ENCODE results near the gene RPL10.
A peak's percentile ranks its signal among the peaks of the same experiment; 100 is the strongest.

Gene RPL10

DNA sequence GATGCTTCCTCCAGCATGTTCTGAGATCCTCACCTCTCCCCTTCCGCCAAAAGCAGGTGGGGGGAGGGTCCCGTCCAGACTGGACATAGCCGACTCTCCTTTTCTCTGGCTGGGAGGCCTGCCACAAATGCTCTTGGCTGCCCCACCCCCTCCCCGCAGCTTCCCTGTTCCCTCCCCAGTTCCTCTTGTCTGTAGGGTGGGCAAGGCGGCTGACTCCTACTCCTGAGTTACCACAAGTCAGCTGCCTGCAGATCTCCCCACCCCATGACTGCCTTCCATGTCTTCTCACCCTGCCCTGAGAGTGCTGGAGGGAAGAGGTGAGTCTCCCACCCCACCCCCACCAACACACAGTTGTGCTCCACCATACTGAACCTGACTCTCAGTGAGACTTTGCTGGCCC is 33.2 kb downstream of the RPL10 start:
- no peak overlapping the region for H3K4me3 ChIP-seq (ENCODE audit: low read length)
- TF ChIP-seq ZNF274 (IDR thresholded peaks at IDR 0.05; ENCODE audit: low read depth, low read length): no peak

DNA sequence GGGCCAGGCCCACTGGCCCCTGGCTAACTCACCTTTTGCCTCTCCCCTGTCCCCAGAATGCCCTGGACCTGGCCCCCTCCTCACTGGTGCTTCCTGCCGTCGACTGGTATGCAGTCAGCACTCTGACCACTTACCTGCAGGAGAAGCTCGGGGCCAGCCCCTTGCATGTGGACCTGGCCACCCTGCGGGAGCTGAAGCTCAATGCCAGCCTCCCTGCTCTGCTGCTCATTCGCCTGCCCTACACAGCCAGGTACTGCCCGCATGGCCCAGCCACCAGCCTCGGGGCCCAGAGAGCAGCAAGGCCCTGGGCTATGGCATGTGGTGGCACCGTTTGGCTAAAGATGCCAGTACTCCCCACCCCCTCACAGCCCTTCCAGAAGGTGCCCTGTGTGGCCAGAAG is 34.0 kb downstream of the RPL10 start:
- no peak for TF ChIP-seq ZNF274 (IDR thresholded peaks at IDR 0.05; ENCODE audit: low read depth, low read length)

DNA sequence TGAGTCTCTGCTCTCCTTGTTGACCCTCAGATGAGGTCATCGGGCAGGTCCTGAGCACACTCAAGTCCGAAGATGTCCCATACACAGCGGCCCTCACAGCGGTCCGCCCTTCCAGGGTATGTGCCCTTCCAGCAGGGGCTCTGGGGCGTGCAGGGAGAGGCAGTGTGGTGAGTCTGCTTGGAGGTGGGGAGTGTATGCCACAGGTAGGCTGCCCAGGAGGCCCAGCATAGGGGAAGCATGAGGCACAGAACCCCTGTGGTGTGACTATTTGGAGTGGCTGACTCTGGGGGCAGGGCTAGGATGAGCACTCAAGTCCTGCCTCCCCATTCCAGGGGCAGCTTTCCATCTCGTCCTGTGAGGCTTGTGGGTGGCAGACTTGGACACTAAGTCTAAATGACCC is 35.4 kb downstream of the RPL10 start:
- no peak for TF ChIP-seq ZNF274 (IDR thresholded peaks at IDR 0.05; ENCODE audit: low read depth, low read length)
- H3K4me3 ChIP-seq (ENCODE audit: low read length): no peak overlapping the region

More for the DNA sequence above, 34.0 kb downstream of the RPL10 start:
- H3K4me3 ChIP-seq (ENCODE audit: low read length): no peak overlapping the region

DNA sequence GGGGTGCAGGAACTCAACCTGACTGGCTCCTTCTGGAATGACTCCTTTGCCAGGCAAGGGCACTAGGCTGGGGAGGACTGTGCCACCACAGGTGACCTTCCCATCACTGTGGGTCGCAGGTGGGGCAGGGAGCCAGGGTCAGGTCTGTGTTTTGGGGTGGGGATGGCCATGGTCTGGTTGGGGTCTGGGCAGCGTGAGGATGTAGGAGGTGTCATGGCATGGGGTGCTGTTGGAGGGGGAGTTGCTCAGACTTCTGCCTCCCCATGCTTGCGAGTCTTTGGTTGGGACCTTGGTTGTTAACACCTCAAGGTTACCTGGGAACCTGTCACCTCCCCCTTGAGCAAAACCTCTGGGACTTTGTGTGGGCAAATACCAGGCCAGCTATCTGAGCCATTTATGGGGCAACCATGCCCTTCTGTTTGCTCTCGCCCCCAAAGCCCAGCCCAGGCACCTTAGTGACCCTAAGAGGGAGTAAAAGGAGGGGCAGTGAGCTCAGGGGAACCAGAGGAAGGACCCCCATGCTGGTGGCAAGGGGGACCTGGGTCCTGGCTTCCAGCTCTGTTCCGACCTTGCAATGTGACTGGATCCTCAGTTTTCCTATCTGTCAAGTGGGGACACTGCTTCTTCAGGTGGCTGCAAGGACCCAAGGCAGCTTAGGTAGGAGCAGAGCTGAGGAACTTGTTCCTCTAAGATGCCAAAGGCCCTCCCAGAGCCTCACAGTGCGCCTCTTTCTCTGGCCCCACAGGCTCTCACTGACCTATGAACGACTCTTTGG is 36.4 kb downstream of the RPL10 start:
- TF ChIP-seq ZNF274 (IDR thresholded peaks at IDR 0.05; ENCODE audit: low read depth, low read length): no peak
- no peak overlapping the region for H3K4me3 ChIP-seq (ENCODE audit: low read length)

DNA sequence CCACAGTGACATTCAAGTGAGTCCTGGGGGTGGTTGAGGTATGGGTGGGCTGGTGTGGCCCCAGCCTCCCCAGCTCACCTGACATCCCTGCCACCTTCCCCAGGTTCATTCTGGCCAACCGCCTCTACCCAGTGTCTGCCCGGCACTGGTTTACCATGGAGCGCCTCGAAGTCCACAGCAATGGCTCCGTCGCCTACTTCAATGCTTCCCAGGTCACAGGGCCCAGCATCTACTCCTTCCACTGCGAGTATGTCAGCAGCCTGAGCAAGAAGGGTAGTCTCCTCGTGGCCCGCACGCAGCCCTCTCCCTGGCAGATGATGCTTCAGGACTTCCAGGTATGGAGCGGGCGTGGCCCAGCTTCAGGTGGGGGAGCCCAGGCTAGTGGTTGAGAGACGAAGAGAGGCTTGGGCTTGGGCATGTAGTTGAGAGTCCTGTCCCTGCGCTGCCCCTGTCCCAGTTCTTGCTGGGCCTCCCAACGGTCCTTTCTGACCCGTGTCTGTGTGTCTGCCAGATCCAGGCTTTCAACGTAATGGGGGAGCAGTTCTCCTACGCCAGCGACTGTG is 37.1 kb downstream of the RPL10 start:
- TF ChIP-seq ZNF274 (IDR thresholded peaks at IDR 0.05; ENCODE audit: low read depth, low read length): no peak
- H3K4me3 ChIP-seq (ENCODE audit: low read length): no peak overlapping the region

DNA sequence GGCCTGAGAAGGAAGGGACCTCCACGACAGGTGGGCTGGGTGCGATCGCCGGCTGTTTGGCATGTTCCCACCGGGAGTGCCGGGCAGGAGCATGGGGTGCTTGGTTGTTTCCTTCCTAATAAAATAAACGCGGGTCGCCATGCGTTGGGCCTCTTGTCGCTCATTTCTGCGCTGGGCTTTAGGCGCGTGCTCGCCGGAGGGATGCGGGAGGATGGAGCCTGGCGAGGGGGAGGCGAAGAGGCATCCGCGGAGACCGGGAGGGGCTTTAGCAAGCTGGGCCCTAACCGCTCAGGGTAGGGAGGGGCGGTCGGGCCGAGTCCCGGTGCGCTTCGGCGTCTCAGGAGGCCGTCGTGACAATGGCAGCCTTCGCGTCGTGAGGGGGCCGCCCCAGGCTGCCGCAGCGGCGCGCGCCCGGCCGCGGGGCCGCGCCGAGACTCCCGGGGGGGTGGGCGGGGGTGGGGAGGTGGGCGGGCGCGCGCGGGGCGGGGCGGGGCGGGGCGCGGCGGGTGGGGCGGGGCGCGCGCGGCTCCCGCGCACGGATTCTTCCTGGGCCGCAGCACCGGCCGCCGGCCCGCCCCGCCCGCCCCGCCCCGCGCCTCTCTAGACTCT is 38.3 kb downstream of the RPL10 start:
- TF ChIP-seq ZNF274 (IDR thresholded peaks at IDR 0.05; ENCODE audit: low read depth, low read length): no peak
- peak overlapping the region; percentile 79; the same call in 1 of the 2 replicates for H3K4me3 ChIP-seq (ENCODE audit: low read length)

DNA sequence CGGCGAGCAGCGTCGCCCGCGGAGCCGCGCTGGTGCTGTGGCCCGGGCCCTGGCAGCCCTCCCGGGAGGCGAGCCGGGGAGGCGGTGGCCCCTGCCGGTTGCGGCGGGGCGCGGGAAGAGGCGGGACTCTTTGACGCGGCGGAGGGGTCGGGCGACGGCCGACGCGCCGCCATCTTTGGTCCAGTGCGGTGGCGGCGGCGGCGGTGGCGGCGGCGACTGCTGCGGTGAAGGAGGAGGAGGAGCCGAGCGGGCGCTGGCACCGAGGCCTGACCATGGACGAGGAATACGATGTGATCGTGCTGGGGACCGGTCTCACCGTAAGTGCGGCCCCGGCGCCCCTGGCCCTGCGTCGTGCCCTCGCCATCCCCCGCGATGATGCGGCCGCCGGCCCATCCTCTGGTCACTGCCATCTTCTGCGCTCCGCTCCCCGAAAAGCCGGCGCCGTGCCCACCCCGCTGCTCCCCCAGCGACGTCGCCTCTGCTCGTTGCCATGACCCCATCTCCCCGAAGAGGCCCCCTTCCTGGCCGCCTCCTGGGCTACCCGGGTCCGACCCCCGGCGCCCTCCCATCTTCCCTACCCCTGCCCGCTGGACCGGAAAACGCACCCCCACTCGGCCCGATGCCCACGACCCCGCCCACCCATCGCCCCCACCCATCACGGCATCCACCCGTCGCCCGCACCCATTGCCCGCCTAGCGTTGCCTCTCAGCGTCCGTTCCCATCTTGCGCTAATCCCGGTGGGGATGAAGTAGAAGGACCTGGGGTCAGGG is 39.0 kb downstream of the RPL10 start, which contains the start of gene GDI1:
TSS of gene GDI1 (plus strand) at position 172 of the 770 bp plus-strand sequence. CDS start at position 273, 101 bp downstream.
- no peak for TF ChIP-seq ZNF274 (IDR thresholded peaks at IDR 0.05; ENCODE audit: low read depth, low read length)
- peak within 1 kb of the TSS; percentile 79 for H3K4me3 ChIP-seq (ENCODE audit: low read length)

DNA sequence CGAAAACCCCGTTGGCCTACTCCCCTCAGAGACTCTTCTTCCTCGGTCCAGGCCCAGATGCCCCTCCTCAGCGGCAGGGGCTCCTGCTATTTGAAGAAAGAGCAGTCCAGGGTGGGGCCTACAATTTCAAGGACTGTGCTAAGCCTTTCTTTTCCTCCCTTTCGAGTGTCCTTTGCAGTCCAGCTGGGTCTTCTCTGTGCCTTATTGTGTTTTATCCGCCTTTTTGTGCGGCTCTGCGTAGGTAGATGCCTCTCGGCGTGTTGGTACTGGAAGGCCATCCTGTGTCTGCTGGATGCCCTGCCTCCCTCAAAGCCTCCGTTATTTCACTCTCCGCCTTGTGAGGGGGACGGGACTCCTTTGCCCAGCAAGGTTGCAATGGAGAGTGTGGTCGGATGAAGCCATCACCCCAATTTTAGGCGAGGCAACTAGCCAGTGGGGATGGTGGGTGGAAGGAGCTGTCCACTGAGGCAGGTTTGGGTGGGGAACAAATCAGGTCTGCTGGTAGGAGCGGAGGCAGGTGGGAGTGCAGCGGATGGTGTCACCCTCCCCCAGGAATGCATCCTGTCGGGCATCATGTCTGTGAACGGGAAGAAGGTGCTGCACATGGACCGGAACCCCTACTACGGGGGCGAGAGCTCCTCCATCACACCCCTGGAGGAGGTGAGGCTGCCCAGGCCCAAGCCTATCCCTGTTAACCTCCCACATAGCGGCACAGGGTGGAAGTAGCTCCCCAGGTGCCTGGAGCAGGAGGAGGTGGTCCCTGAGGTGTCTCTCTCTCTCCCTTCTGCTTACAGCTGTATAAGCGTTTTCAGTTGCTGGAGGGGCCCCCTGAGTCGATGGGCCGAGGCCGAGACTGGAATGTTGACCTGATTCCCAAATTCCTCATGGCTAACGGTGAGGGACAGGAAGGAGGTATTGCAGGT is 40.1 kb downstream of the RPL10 start:
- peak overlapping the region; percentile 79 for H3K4me3 ChIP-seq (ENCODE audit: low read length)
- no peak for TF ChIP-seq ZNF274 (IDR thresholded peaks at IDR 0.05; ENCODE audit: low read depth, low read length)

DNA sequence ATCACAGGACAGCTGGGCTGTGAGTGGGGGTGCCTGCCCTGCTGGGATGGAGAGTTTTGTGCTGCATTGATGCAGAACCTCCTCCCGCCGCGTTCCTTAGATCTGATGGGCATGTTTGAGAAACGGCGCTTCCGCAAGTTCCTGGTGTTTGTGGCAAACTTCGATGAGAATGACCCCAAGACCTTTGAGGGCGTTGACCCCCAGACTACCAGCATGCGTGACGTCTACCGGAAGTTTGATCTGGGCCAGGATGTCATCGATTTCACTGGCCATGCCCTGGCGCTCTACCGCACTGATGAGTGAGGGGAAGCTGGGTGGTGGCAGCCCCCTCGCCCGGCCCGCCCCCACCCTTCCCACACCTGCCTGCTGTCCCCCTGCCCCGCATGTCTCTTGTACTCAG is 41.7 kb downstream of the RPL10 start:
- no peak overlapping the region for H3K4me3 ChIP-seq (ENCODE audit: low read length)
- no peak for TF ChIP-seq ZNF274 (IDR thresholded peaks at IDR 0.05; ENCODE audit: low read depth, low read length)

DNA sequence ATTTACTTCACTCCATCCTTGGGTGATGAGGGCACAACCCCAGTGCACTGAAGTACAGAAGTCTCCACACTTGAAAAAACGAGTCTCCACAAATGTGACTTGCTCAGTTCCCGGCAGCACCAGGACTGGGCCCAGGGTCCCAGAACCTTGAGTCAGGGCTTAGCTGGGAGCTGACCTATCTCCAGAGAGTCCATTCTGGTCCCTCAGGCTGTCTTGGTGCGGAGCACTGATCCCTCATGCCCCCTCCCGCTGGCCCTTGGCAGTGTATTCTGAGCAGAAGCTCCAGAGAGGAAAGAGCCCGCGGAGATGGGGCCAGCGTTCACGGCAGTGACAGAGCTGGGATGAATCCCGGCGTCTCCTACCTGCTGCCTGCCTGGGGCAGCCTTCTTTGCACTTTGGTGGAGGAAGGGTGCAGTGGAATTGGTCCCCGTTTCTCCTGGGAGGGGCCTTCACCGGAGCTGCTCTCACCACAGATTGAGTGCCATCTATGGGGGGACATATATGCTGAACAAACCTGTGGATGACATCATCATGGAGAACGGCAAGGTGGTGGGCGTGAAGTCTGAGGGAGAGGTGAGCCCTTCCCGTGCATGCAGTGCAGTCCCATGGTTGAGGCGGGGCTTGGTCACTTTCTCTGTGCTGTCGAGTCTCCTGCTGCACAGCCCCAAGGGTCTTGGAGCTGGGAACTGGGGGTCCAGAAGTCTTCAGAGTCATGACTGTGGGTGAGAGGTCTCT is 42.6 kb downstream of the RPL10 start:
- TF ChIP-seq ZNF274 (IDR thresholded peaks at IDR 0.05; ENCODE audit: low read depth, low read length): no peak
- no peak overlapping the region for H3K4me3 ChIP-seq (ENCODE audit: low read length)

DNA sequence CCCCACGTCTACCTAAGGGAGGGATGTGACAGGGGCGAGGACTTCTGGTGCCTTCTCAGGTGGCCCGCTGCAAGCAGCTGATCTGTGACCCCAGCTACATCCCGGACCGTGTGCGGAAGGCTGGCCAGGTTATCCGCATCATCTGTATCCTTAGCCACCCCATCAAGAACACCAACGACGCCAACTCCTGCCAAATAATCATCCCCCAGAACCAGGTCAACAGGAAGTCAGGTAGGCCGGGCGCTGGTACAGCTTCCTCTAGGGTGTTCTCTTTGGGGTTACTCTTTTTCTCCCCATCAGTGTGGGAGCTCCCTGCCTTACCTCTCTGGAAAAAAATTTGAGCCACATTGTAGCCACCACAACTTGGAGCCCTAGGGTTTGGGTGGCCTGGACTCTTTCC is 43.4 kb downstream of the RPL10 start:
- H3K4me3 ChIP-seq (ENCODE audit: low read length): no peak overlapping the region
- TF ChIP-seq ZNF274 (IDR thresholded peaks at IDR 0.05; ENCODE audit: low read depth, low read length): no peak

DNA sequence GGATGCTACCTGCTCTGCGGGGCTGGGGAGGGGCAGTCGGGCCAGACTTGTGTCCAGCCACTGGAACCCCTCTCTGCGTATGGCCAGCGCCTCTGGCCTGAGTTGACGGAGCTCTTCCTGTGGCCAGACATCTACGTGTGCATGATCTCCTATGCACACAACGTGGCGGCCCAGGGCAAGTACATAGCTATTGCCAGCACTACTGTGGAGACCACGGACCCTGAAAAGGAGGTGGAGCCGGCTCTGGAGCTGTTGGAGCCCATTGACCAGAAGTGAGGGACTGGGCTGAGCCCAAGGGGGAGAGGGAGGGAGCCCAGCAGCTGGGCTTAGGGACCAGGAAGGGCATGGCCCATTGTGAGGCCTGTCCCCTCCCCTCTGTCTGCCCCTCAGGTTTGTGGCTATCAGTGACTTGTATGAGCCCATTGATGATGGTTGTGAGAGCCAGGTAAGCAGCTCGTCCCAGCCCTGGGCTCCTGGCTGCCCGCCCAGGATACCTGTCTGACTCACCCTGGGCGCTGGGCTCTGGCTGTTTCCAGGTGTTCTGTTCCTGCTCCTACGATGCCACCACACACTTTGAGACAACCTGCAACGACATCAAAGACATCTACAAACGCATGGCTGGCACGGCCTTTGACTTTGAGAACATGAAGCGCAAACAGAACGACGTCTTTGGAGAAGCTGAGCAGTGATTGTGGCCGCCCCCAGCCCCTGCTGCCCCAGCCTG is 44.0 kb downstream of the RPL10 start:
- H3K4me3 ChIP-seq (ENCODE audit: low read length): no peak overlapping the region
- no peak for TF ChIP-seq ZNF274 (IDR thresholded peaks at IDR 0.05; ENCODE audit: low read depth, low read length)
